ENCODE data around the gene MYO3B.

The MYO3B gene

GRCh38 chr2:170247882-170248393 is 70.0 kb downstream of the MYO3B start:
- no peak for TF ChIP-seq Cebpa-rat (IDR thresholded peaks at IDR 0.05)
- Histone ChIP-seq H3K4me2 (no peak overlapping the region), H4K20me1 (no peaks in the 10 kb centered on the region), H3K4me1 (peaks cover 0 to 5% (median 0%) of the 10 kb centered on the region in 10 experiments; a peak in 2 of 20 replicates), H3K27ac (no peak overlapping the region), H3K36me3 (no peaks in the 10 kb centered on the region), H3K9me3 (replicated peaks in 1 of 11) (no peaks in the 10 kb centered on the region), H3K4me3 (no peak overlapping the region), H3K27me3 (no peaks in the 10 kb centered on the region), H3K9ac (no peak overlapping the region)

- no peaks in the 10 kb centered on the region for H3K36me3 ChIP-seq
- TF ChIP-seq Cebpa-rat (IDR thresholded peaks at IDR 0.05), result no peak
- no peaks in the 10 kb centered on the region for H4K20me1 ChIP-seq
- H3K9me3 ChIP-seq (replicated peaks in 1 of 11), result no peaks in the 10 kb centered on the region
- no peak overlapping the region for H3K4me2 ChIP-seq
- no peaks in the 10 kb centered on the region for H3K27me3 ChIP-seq
- peaks cover 0 to 5% (median 0%) of the 10 kb centered on the region in 10 experiments; a peak in 2 of 20 replicates for H3K4me1 ChIP-seq
- no peak overlapping the region for H3K27ac ChIP-seq
- no peak overlapping the region for H3K4me3 ChIP-seq
- H3K9ac ChIP-seq, result no peak overlapping the region
Observed at GRCh38 chr2:170248574-170249393, 70.8 kb downstream of the MYO3B start.

DNA sequence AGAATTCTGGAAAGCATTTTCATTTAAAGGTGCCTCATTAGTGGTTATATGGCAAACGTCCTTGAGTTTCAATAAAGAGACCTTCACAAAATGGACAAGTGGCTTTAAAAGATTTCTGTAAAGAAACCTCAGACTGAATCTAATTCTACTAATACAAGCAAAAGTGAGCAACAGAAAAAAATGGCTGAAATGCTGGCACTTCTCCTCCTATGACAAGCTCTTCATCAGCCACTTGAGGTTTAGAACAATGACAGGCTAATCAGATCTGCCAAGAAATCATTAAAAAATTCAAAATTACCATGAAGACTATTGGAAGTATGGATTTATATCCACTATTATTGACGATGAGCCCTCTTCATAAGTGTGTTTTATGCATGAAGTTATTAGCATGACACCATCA is 71.8 kb downstream of the MYO3B start:
- Histone ChIP-seq H4K20me1 (no peaks in the 10 kb centered on the region), H3K9me3 (replicated peaks in 1 of 11) (peaks cover 0 to under 1% (median 0%) of the 10 kb centered on the region in 11 experiments; a peak in 1 of 22 replicates), H3K27me3 (no peaks in the 10 kb centered on the region), H3K4me1 (peaks cover 0 to 5% (median 0%) of the 10 kb centered on the region in 10 experiments; a peak in 2 of 20 replicates), H3K4me2 (no peak overlapping the region), H3K36me3 (no peaks in the 10 kb centered on the region), H3K4me3 (no peak overlapping the region), H3K27ac (no peak overlapping the region), H3K9ac (no peak overlapping the region)
- no peak for TF ChIP-seq Cebpa-rat (IDR thresholded peaks at IDR 0.05)

DNA sequence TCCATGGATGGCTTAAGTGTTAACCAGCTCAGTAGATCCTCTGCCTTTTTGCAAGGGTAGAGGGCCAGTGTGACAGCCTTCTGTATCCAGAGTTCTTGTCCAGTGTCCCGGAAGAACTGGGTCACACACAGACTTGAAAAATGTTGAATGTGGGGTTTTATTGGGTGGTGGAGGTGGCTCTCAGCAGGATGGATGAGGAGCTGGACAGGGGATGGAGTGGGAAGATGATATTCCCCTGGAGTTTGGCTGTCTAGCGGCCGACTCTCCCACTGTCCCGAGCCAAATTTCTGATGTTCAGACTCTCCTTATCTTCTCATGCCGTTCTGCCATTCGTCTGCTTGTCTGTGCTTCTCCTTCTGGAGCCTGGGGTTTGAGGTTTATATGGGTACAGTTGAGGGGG is 72.6 kb downstream of the MYO3B start:
- no peaks in the 10 kb centered on the region for H3K27me3 ChIP-seq
- H3K4me3 ChIP-seq, result no peak overlapping the region
- TF ChIP-seq Cebpa-rat (IDR thresholded peaks at IDR 0.05), result no peak
- no peak overlapping the region for H3K27ac ChIP-seq
- no peak overlapping the region for H3K9ac ChIP-seq
- H4K20me1 ChIP-seq, result no peaks in the 10 kb centered on the region
- peaks cover 0 to 3% (median 0%) of the 10 kb centered on the region in 11 experiments; a peak in 1 of 22 replicates for H3K9me3 ChIP-seq (replicated peaks in 1 of 11)
- no peak overlapping the region for H3K4me2 ChIP-seq
- H3K4me1 ChIP-seq, result peaks cover 0 to 12% (median 0%) of the 10 kb centered on the region in 10 experiments; a peak in 2 of 20 replicates
- H3K36me3 ChIP-seq, result no peaks in the 10 kb centered on the region

- H3K4me1 ChIP-seq, result peaks cover 0 to 14% (median 0%) of the 10 kb centered on the region in 10 experiments; a peak in 2 of 20 replicates
- no peaks in the 10 kb centered on the region for H3K36me3 ChIP-seq
- no peaks in the 10 kb centered on the region for H3K27me3 ChIP-seq
- H3K4me3 ChIP-seq, result no peak overlapping the region
- no peaks in the 10 kb centered on the region for H4K20me1 ChIP-seq
- no peak overlapping the region for H3K9ac ChIP-seq
- no peak overlapping the region for H3K27ac ChIP-seq
- H3K9me3 ChIP-seq (replicated peaks in 1 of 11), result peaks cover 0 to 15% (median 5%) of the 10 kb centered on the region in 11 experiments; a peak in 9 of 22 replicates
- H3K4me2 ChIP-seq, result no peak overlapping the region
- TF ChIP-seq Cebpa-rat (IDR thresholded peaks at IDR 0.05), result no peak
Observed at GRCh38 chr2:170252414-170252813, 74.5 kb downstream of the MYO3B start.

GRCh38 chr2:170253721-170254230 is 75.8 kb downstream of the MYO3B start:
- no peak for TF ChIP-seq Cebpa-rat (IDR thresholded peaks at IDR 0.05)
- Histone ChIP-seq H3K4me2 (no peak overlapping the region), H3K9ac (no peak overlapping the region), H3K27me3 (no peaks in the 10 kb centered on the region), H3K36me3 (no peaks in the 10 kb centered on the region), H3K9me3 (replicated peaks in 1 of 11) (peaks cover 0 to 15% (median 5%) of the 10 kb centered on the region in 11 experiments; a peak in 9 of 22 replicates), H3K4me1 (peaks cover 0 to 14% (median 0%) of the 10 kb centered on the region in 10 experiments; a peak in 2 of 20 replicates), H3K27ac (no peak overlapping the region), H3K4me3 (no peak overlapping the region), H4K20me1 (no peaks in the 10 kb centered on the region)

- Histone ChIP-seq H4K20me1 (no peaks in the 10 kb centered on the region), H3K9ac (no peak overlapping the region), H3K36me3 (no peaks in the 10 kb centered on the region), H3K4me3 (no peak overlapping the region), H3K9me3 (replicated peaks in 1 of 11) (peaks cover 0 to 15% (median 6%) of the 10 kb centered on the region in 11 experiments; a peak in 9 of 22 replicates), H3K27ac (no peak overlapping the region), H3K4me1 (peaks cover 0 to 14% (median 0%) of the 10 kb centered on the region in 10 experiments; a peak in 2 of 20 replicates), H3K27me3 (no peaks in the 10 kb centered on the region), H3K4me2 (no peak overlapping the region)
- TF ChIP-seq Cebpa-rat (IDR thresholded peaks at IDR 0.05), result no peak
Observed at GRCh38 chr2:170254293-170254732, 76.4 kb downstream of the MYO3B start.

GRCh38 chr2:170255137-170255536 is 77.2 kb downstream of the MYO3B start:
- Histone ChIP-seq H3K4me1 (peaks cover 0 to 14% (median 0%) of the 10 kb centered on the region in 10 experiments; a peak in 2 of 20 replicates), H3K4me2 (peak overlapping the region in 2 of 11 experiments; percentile 4 to 19; a peak in 2 of 22 replicates), H3K27me3 (no peaks in the 10 kb centered on the region), H3K9ac (no peak overlapping the region), H3K36me3 (no peaks in the 10 kb centered on the region), H3K9me3 (replicated peaks in 1 of 11) (peaks cover 0 to 15% (median 7%) of the 10 kb centered on the region in 11 experiments; a peak in 13 of 22 replicates), H3K27ac (no peak overlapping the region), H3K4me3 (no peak overlapping the region), H4K20me1 (no peaks in the 10 kb centered on the region)
- TF ChIP-seq Cebpa-rat (IDR thresholded peaks at IDR 0.05), result no peak

DNA sequence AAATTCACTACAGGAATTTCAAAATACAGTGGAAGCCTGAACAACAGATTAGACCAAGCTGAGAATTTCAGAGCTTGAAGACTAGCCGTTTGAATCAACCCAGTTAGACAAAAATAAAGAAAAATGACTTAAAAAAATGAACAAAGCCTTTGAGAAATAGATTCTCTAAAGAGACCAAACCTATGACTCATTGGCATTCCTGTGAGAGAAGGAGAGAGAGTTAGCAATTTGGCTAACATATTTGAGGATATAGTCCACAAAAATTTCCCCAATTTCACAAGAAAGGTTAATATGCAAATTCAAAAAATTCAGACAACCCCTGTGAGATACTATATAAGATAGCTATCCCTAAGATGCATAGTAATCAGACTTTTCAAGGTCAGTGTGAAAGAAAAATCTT is 78.0 kb downstream of the MYO3B start:
- no peak for TF ChIP-seq Cebpa-rat (IDR thresholded peaks at IDR 0.05)
- Histone ChIP-seq H3K27ac (no peak overlapping the region), H3K9ac (no peak overlapping the region), H4K20me1 (no peaks in the 10 kb centered on the region), H3K36me3 (no peaks in the 10 kb centered on the region), H3K4me1 (peaks cover 0 to 14% (median 0%) of the 10 kb centered on the region in 10 experiments; a peak in 2 of 20 replicates), H3K4me3 (no peak overlapping the region), H3K27me3 (no peaks in the 10 kb centered on the region), H3K4me2 (peak overlapping the region in 1 of 11 experiments; percentile 19; a peak in 1 of 22 replicates), H3K9me3 (replicated peaks in 1 of 11) (peaks cover 4 to 21% (median 11%) of the 10 kb centered on the region in 11 experiments; a peak in 14 of 22 replicates)
